Bronchus fibroblast of lung (primary cell): Measurements from ENCODE around the gene DGKE. TPM values are rescaled to one million over a fixed set of nuclear protein-coding genes. Genes with fewer than 3 reads are reported as not detected.

ENCODE experiments used
- total RNA-seq: library from RNA; depleted of rRNA; stranded (reverse); fragments of >200 nt; gene quantifications from 2 replicates; pipeline ENCODE4 v1.2.3, GENCODE V29; 2015

Gene DGKE
- 1.2 and 2.2 TPM in 2 replicates for total RNA-seq

DNA sequence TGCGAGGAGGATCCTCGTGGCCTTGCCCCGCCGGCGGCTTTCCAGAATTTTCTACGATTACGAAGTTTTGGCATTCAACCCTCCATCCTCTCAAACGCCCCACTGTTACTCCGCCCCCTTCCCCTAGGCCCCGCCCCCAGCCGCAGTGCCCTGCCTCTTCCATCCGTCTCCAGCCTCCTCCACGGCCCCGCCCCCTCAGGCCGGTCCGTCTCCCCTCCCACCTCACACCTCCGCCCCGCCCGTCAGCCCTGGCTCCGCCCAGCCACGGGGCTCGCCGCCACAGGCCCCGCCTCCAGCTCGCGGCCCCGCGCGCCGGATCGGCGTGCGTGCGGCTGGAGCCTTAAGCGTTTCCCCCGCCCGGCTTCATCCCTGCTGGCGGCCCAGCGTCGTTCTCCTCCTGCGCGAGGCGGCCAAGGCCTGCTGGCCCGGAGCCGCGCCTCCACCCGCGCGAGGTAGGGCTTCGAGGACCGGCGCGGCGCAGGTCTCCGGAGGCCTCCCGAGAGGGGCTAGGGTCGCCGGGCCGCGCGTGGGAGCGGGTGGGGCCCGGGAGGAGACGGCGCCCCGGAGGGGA, at the start of gene DGKE, which contains the start of gene C17orf67:
DGKE (plus strand) TSS at position 343 of the 571 bp plus-strand sequence. CDS start 645 bp downstream, outside the sequence.
C17orf67 (minus strand) TSS at position 112 of the 571 bp plus-strand sequence. CDS start 18,110 bp downstream, outside the sequence.

GRCh38 chr17:56913867-56914580, 80.1 kb downstream of the DGKE start, which contains the start of gene TRIM25:
Gene TRIM25 (minus strand): TSS chr17:56914049. CDS start chr17:56913988, 61 bp downstream.

Other genes starting within 250 kb of the DGKE start
- gene NOG, start 240.5 kb upstream of the DGKE start, total RNA-seq = 0.30 and 0.50 TPM in 2 replicates
- 1.0 and 1.3 TPM in 2 replicates for gene C17orf67, start 231 bp upstream of the DGKE start, total RNA-seq
- gene TRIM25, start 79.9 kb downstream of the DGKE start, total RNA-seq = 23.2 and 24.4 TPM in 2 replicates
- gene COIL, start 126.9 kb downstream of the DGKE start, total RNA-seq = 10.3 and 11.6 TPM in 2 replicates
- gene SCPEP1, start 144.0 kb downstream of the DGKE start, total RNA-seq = 27.7 and 27.9 TPM in 2 replicates